ENCODE data around the gene EPHA10.

Gene EPHA10

GRCh38 chr1:37723390-37724078, 41.4 kb downstream of the EPHA10 start:
- no peak for TF ChIP-seq CTCF (conservative IDR thresholded peaks at IDR 0.05; ENCODE audit: low read depth, low read length)
- DNase-seq (ENCODE audit: low read depth): no peak
- no peak overlapping the region for H3K4me3 ChIP-seq (ENCODE audit: low read length)

- no peak for TF ChIP-seq CTCF (conservative IDR thresholded peaks at IDR 0.05; ENCODE audit: low read depth, low read length)
- no peak overlapping the region for H3K4me3 ChIP-seq (ENCODE audit: low read length)
- DNase-seq (ENCODE audit: low read depth): no peak
These were observed 41.9 kb downstream of the EPHA10 start for GRCh38 chr1:37723072-37723389.

- no peak overlapping the region for H3K4me3 ChIP-seq (ENCODE audit: low read length)
- no peak for DNase-seq (ENCODE audit: low read depth)
- TF ChIP-seq CTCF (conservative IDR thresholded peaks at IDR 0.05; ENCODE audit: low read depth, low read length): no peak
These were observed 42.5 kb downstream of the EPHA10 start for GRCh38 chr1:37722181-37723071.

- H3K4me3 ChIP-seq (ENCODE audit: low read length): no peak overlapping the region
- no peak for DNase-seq (ENCODE audit: low read depth)
- TF ChIP-seq CTCF (conservative IDR thresholded peaks at IDR 0.05; ENCODE audit: low read depth, low read length): no peak
These were observed 43.4 kb downstream of the EPHA10 start for GRCh38 chr1:37721565-37721964.

- no peak for TF ChIP-seq CTCF (conservative IDR thresholded peaks at IDR 0.05; ENCODE audit: low read depth, low read length)
- DNase-seq (ENCODE audit: low read depth): no peak
- no peak overlapping the region for H3K4me3 ChIP-seq (ENCODE audit: low read length)
These were observed 44.4 kb downstream of the EPHA10 start for GRCh38 chr1:37720231-37721130.

- DNase-seq (ENCODE audit: low read depth): no peak
- no peak overlapping the region for H3K4me3 ChIP-seq (ENCODE audit: low read length)
- TF ChIP-seq CTCF (conservative IDR thresholded peaks at IDR 0.05; ENCODE audit: low read depth, low read length): no peak
These were observed 45.2 kb downstream of the EPHA10 start for GRCh38 chr1:37719572-37720195.
